Adrenal gland (tissue), 12 donors: ENCODE results near the gene H6PD. TPM values are rescaled to one million over a fixed set of nuclear protein-coding genes. Genes with fewer than 3 reads are reported as not detected.

ENCODE experiments used
- DNase-seq, 7 donors: peaks; one replicate each; pipeline ENCODE4 v3.0.0-alpha.2; 2019 to 2020
- H3K27ac ChIP-seq, 5 donors: fragments of 200-600 bp; sonication (generic) in 4 of 5; 1 replicate in 3 of 5; 2 replicates in 2 of 5; pipeline versions ENCODE4 v1.5.1 to v1.8.0; 2016 to 2020; ENCODE audit warnings: mild to moderate bottlenecking in 1 of 5
- H3K27me3 ChIP-seq: fragments of 200-600 bp; 2 replicates; pipeline ENCODE4 v1.8.0; 2021
- H3K36me3 ChIP-seq, 2 donors: fragments of 200-600 bp; replicated peaks in 1 of 2; 1 replicate in 1 of 2; 2 replicates in 1 of 2; pipeline versions ENCODE4 v1.5.1 to v1.8.0; 2018 to 2022
- H3K4me1 ChIP-seq, 2 donors: fragments of 200-600 bp; replicated peaks in 1 of 2; 1 replicate in 1 of 2; 2 replicates in 1 of 2; pipeline versions ENCODE4 v1.5.1 to v1.8.0; 2018 to 2021
- H3K4me3 ChIP-seq, 4 donors: fragments of 200-600 bp; sonication (generic) in 3 of 4; one replicate each; pipeline ENCODE4 v1.5.1; 2016 to 2018
- H3K9me3 ChIP-seq, 3 donors: fragments of 200-600 bp; sonication (generic) in 1 of 3; replicated peaks in 1 of 3; 1 replicate in 2 of 3; 2 replicates in 1 of 3; pipeline versions ENCODE4 v1.5.1 to v1.8.0; 2016 to 2021
- CTCF ChIP-seq, 6 experiments: fragments of 450-650 bp in 4 of 6; fragments of 200-600 bp in 2 of 6; sonication (generic) in 1 of 6; IDR thresholded peaks; 1 replicate in 5 of 6; 2 replicates in 1 of 6; pipeline versions ENCODE4 v1.5.1 to v1.8.0; 2016 to 2021; ENCODE audit warnings: antibody characterized with exemption in 6 of 6, mild to moderate bottlenecking in 2 of 6, moderate library complexity in 1 of 6
- POLR2A ChIP-seq, 2 donors: fragments of 450-650 bp; IDR thresholded peaks; one replicate each; pipeline ENCODE4 v1.6.1; 2017; ENCODE audit warnings: antibody characterized with exemption in 2 of 2, mild to moderate bottlenecking in 2 of 2, moderate library complexity in 1 of 2
- WGBS, 4 donors: extraction: QIAGEN DNeasy Blood & Tissue Kit in 2 of 4; methylation state at CpG; one replicate each; pipeline versions ENCODE4 v1.1.5 to v1.1.7; 2013 to 2017; 5-methylcytosine and 5-hydroxymethylcytosine counted together
- intact Hi-C, 2 donors: fragments of 100-400 bp; cut with DNase I; formaldehyde crosslinking; loops; one replicate each; pipeline versions ENCODE4 v1.14.1 to v1.15.0; 2022 to 2023
- polyA plus RNA-seq, 3 donors: library from polyadenylated mRNA; stranded (reverse); fragments of 200-250 nt in 2 of 3; fragments of 350-450 nt in 1 of 3; fragmentation: Illumina TruSeq in 1 of 3; extraction: RNeasy Lipid Tissue Mini Kit (QIAGEN cat#74804) in 1 of 3; gene quantifications; one replicate each; pipeline ENCODE4 v1.2.3, GENCODE V29; 2013 to 2014
- total RNA-seq, 9 donors: library from RNA; depleted of rRNA in 4 of 9; stranded (reverse); fragments of >200 nt in 4 of 9; fragments of 120-200 nt in 1 of 9; fragmentation: NEBNext Ultra II Directional in 1 of 9; extraction: Animal tissue kit (Norgen Biotek cat#: 25700) in 1 of 9; gene quantifications; one replicate each; pipeline versions ENCODE4 v1.1.0 to v1.2.4, GENCODE V29; 2013 to 2023
- donor health status: healthy with polysubstance abuse.
- donor health status: Bipolar disorder and iron deficiency.
- donor health status: DM: yes; HTN: yes; CAD: no.
- donor health status: DM: no; HTN: no; CAD: no.
- donor health status: DM: no; HTN: no; CAD: no.
- donor health status: DM: yes; HTN: yes; CAD: no.

Gene H6PD
- total and polyA plus RNA-seq, 12 donors, result 20.3 to 116 (median 80.4) TPM

GRCh38 chr1:9246841-9247785 lies 12.5 kb downstream of the H6PD start:
- peaks cover 77 to 98% of the 10 kb centered on the region in 2 donors for H3K4me1 ChIP-seq
- H3K27me3 ChIP-seq, result no peaks in the 10 kb centered on the region
- 69 to 80% (median 79%) methylated on average over 15 to 41 of the region's 41 CpGs for WGBS, 4 donors
- H3K4me3 ChIP-seq, result no peak overlapping the region
- H3K36me3 ChIP-seq, result peaks cover 0 to 20% of the 10 kb centered on the region in 2 donors
- peak in 3 of 7 donors; percentile 54 to 70 (median 60) for DNase-seq
- intact Hi-C loops, result no loop called here
- TF ChIP-seq CTCF (IDR thresholded peaks at IDR 0.05), result no peak
- no peak for TF ChIP-seq POLR2A (IDR thresholded peaks at IDR 0.05)
- no peaks in the 10 kb centered on the region for H3K9me3 ChIP-seq
- H3K27ac ChIP-seq, result peak overlapping the region; percentile 81 to 96 (median 84)

GRCh38 chr1:9247894-9248293 lies 13.3 kb downstream of the H6PD start:
- H3K27me3 ChIP-seq, result no peaks in the 10 kb centered on the region
- H3K4me1 ChIP-seq, result peaks cover 79 to 98% of the 10 kb centered on the region in 2 donors
- peak overlapping the region; percentile 81 to 96 (median 84) for H3K27ac ChIP-seq
- H3K4me3 ChIP-seq, result no peak overlapping the region
- 29 to 65% (median 54%) methylated on average over 5 to 18 of the region's 18 CpGs for WGBS, 4 donors
- TF ChIP-seq POLR2A (IDR thresholded peaks at IDR 0.05) (peak in 1 of 2 donors; percentile 63), CTCF (IDR thresholded peaks at IDR 0.05) (peak in 1 of 6 experiments; percentile 10)
- intact Hi-C loops, result no loop called here
- no peaks in the 10 kb centered on the region for H3K9me3 ChIP-seq
- peaks cover 0 to 20% of the 10 kb centered on the region in 2 donors for H3K36me3 ChIP-seq
- peak; percentile 80 to 88 (median 84) for DNase-seq

GRCh38 chr1:9248341-9249262 lies 14.0 kb downstream of the H6PD start:
- WGBS, 4 donors, result 58 to 67% (median 60%) methylated on average over 18 to 21 of the region's 21 CpGs
- peak overlapping the region; percentile 84 to 96 (median 87) for H3K27ac ChIP-seq
- no peaks in the 10 kb centered on the region for H3K9me3 ChIP-seq
- DNase-seq, result peak in 1 of 7 donors; percentile 37
- H3K4me1 ChIP-seq, result peaks cover 79 to 98% of the 10 kb centered on the region in 2 donors
- TF ChIP-seq POLR2A (IDR thresholded peaks at IDR 0.05) (no peak), CTCF (IDR thresholded peaks at IDR 0.05) (no peak)
- intact Hi-C loops, result no loop called here
- H3K27me3 ChIP-seq, result no peaks in the 10 kb centered on the region
- H3K4me3 ChIP-seq, result no peak overlapping the region
- peaks cover 0 to 20% of the 10 kb centered on the region in 2 donors for H3K36me3 ChIP-seq

GRCh38 chr1:9249263-9249533 lies 14.6 kb downstream of the H6PD start:
- 41 to 73% (median 67%) methylated on average over 3 of the region's 3 CpGs for WGBS, 4 donors
- H3K4me1 ChIP-seq, result peaks cover 78 to 98% of the 10 kb centered on the region in 2 donors

More at GRCh38 chr1:9249263-9249533, 14.6 kb downstream of the H6PD start:
- TF ChIP-seq CTCF (IDR thresholded peaks at IDR 0.05) (no peak), POLR2A (IDR thresholded peaks at IDR 0.05) (no peak)
- Histone ChIP-seq H3K4me3 (no peak overlapping the region), H3K27me3 (no peaks in the 10 kb centered on the region), H3K36me3 (peaks cover 0 to 20% of the 10 kb centered on the region in 2 donors), H3K27ac (peak overlapping the region; percentile 84 to 96 (median 87)), H3K9me3 (no peaks in the 10 kb centered on the region)
- intact Hi-C loops, result no loop called here
- DNase-seq, result peak in 1 of 7 donors; percentile 28
